Fibroblast of skin of right quadriceps (primary cell): ENCODE results near the gene ENGASE.
"Not testable (repeated sequence)": the region's sequence is repeated elsewhere in the genome, so short reads cannot be mapped to it uniquely, and the experiment has no call there.

Experiments
- DNase-seq: peaks from one replicate; pipeline ENCODE4 v3.0.0-alpha.2; 2013

Gene ENGASE

DNA sequence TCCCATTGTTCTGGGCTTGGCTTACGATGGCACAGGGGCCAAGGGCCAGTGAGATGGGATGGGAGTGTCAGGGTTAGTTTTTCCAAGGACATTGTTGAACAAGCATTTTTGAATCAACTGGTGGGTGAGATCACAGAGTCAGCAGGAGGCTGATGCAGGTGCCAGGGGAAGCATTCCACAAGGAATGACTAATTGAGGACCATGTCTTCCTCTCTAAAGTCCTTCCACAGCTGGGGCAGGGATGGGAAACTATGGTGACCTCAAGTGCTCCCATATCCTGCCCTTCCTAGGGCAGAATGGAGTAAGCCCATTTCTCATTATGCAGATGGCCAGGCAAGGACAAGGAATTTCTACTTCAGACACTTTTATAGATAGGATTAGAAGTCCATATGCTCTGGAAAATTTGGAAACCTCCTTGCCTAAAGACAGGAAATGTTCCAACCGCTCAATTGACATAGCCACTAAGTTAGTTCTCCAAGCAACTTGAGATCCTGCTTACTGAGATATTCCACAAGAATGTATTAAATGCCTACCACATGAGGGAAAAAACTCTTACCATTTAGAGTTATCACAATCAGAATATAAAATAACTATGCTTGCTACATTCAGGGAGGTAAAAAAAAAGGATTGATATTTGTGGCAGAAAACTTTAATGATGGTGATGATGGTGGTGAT is 21.2 kb upstream of the ENGASE start:
- DNase-seq = peak; percentile 21

DNA sequence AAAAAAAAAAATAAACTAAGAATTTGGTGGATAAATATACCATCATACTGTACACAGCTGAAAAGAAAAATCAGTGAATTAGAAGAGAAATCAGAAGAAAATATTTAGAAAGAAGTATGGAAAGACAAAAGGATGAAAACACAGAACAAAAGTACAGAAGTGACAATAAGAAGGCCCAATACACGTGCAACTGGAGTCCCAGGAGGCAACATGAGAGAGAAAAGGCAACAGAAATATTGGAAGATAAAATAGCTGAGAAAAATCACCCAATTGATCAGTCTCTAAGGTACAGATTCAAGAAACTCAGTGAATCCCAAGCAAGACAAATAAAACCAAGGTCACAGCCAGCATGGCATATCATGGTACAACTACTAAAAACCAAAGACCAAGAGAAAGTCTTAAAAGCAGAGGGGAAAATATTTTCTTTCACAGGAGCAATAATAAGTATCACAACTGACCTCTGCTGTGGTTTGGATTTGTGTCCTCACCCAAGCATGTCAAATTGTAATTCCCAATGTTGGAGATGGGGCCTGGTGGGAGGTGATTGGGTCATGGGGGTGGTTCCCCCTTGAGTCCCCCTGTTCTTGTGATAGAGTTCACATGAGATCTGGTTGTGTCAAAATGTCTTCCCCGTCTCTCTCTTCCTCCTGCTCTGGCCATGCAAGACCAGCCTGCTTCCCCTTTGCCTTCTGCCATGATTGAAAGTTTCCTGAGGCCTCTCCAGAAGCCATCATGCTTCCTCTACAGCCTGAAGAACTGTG is 20.2 kb upstream of the ENGASE start:
- DNase-seq = no peak

DNA sequence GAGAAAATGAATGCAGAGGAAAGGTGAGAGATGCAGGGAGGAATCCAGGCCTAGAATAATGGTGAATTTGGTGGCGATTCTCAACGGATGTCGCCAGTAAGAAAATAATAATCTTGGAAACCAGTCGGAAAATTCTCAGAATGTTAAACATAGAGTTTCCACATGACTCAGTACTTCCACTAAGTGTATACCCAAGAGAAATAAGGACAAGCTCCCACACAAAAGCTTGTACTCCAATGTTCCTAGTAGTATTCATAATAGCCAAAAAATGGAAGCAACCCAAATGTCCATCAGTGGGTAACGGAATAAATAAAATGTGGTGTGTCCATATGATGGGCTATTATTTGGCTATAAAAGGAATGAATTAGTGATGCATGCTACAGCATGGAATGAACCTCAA is 19.4 kb upstream of the ENGASE start:
- no peak for DNase-seq

DNA sequence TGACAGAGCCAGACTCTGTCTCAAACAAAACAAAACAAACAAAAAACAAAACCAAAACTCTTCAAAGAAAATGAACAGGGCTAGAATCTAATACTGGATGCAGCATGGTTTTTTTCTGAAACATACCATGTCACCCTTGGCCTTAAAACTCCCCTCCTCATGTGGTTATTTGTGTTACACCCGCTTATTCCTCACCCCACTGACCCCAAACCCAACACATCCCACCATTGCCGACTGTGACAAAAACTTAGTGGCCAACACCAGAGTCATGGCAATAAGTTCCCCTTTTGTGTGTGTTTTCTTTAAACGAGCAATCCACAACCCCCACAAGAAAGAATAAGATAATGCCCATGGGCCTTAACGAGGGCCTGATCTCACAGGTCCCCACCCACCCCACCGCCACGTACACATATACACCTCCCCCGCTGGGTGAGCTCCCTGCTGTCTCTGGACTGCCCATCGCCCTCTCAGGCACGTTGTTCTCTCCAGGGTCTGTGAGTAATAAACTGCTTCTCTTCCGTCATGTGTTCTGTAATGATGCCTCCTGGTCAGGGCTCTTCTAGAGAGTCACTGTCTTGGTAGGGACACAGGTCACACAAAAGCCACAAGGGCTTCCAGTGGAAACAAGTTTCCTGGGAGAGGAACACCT is 16.8 kb upstream of the ENGASE start:
- DNase-seq = no peak

DNA sequence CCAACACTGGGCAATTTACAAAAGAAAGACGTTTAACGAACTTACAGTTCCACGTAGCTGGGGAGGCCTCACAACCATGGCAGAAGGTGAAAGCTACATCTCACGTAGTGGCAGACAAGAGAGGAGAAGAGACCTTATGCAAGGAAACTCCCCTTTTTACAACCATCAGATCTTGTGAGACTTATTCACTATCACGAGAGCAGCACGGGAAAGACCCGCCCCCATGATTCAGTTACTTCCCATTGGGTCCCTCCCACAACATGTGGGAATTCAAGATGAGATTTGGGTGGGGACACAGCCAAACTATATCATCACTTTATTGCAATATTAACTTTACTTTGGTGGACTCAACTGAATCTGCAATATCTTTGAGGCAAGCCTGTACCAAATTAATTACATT is 11.9 kb upstream of the ENGASE start:
- no peak for DNase-seq

DNA sequence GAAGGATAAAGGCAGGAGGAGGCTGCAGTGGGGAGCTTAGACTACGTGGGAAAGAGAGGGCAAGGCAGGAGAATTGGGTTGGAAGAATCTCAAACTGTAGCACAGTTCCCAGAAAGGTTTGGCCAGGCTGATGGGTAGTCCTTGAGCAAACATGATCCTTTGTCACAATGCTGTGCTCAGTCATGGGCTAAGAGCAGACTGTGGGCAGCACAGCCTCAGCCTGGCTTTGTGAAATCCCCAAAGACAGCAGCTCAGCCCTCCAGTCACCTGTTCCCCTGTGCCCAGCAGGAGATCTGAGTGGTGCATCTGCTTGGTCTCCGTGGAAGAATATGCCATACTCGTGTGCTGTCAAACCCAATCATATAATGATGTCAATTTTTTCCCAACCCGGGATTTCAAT is 10.6 kb upstream of the ENGASE start:
- no peak for DNase-seq

DNA sequence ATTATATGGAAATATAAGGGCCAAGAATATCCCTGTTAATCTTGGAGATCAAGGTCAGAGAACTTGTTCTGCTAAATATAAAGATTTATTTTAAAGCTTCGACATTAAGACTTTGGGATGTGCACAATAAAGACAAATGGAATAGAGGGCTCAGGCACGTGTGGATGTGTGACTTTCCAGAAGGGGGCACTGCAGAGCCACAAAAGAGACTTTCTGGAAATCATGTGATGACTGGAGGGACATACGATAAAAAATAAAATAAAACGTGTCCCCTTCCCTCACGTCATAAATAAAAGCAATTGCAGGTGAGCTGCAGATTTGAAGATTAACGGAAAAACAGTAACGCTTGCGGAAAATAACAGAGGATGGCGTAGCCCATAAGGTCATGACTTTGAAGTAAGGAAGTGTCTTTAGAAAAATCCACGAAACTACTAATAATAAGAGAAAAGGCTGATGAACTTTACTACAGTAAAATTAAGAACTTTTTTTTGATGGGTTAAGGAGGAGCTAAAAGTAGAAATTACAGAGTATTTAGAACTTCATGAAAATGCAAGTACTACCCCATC is 9.4 kb upstream of the ENGASE start:
- DNase-seq = no peak

DNA sequence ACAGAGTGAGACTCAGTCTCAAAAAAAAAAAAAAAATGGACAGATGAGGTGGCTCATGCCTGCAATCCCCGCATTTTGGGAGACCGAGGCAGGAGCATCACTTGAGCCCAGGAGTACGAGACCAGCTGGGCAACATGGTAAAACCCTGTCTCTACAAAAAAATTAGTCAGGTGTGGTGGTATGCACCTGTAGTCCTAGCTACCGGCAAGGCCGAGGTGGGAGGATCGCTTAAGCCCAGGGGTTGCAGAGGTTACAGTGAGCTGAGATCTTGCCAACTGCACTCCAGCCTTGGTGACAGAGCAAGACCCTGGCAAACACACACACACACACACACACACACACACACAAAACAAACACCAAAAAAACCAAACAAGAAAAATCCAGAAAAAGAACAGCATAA is 7.7 kb upstream of the ENGASE start:
- DNase-seq = no peak

DNA sequence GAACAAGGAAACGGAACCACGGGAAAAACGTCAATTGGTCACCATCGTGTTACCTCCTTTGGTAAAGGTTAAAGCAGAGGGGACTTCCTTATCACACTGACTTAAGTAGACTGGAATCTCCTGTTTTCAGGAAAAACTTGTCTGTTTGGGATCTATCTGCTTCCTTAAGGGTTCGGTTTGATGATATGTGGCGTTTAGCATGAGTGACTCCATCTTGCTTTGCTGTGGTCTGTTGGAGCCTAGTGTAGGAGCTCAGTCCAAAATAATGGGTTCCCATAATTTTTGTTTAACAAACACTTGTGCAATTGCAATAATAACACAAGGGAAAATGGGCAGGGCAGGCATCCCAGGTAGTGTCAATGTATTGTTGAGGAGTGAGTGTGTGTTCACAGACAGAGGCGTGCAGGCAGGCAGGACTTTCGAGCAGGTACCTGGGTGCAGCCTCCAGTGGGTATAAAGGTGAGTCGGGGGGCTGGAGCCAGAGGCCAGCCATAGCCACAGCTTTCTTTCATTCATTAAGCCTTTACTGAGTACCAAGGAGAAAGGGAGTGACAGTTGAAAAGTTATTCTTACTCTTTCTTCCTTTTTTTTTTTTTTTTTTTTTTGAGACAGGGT is 4.3 kb upstream of the ENGASE start:
- DNase-seq = no peak

DNA sequence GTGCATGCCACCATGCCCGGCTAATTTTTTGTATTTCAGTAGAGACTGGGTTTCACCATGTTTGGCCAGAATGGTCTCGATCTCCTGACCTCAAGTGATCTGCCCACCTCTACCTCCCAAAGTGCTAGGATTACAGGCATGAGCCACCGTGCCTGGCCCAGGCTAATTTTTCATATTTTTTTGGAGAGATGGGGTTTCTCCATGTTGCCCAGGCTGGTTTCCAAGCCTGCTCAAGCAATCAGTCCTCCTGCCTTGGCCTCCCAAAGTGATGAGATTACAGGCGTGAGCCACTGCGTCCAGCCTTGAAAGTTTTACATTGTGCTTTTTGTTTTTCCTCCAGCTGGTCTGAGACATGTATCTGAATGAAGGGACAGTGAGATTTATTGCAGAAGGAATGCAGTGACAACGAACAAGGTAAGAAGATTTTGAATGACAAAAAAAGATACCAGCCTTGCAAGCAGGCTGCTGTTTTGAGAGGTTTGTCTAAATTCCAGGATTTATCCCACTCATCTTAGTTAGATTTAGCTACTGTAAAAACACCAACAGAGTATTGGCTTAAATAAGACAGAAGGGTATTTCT is 3.4 kb upstream of the ENGASE start:
- no peak for DNase-seq

DNA sequence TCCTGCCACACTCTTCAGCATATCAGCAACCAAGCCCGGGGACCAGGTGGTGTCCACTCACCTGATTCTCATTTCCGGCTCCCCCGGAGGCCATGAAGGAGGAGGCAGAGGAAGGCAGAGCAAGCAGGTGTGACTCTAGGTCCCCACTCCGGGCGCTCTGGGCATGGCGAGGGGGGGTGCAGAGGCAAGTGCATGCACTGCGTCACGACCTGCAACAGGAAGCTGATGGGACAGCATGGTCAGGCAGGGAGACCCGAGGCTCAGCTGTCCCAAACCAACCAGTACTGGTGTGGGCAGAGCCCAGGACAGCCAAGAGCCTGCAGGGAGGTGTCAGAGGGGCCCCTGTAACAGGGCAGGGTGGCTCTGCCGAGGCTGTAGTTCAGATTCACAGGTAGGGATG is 2.1 kb upstream of the ENGASE start:
- no peak for DNase-seq

DNA sequence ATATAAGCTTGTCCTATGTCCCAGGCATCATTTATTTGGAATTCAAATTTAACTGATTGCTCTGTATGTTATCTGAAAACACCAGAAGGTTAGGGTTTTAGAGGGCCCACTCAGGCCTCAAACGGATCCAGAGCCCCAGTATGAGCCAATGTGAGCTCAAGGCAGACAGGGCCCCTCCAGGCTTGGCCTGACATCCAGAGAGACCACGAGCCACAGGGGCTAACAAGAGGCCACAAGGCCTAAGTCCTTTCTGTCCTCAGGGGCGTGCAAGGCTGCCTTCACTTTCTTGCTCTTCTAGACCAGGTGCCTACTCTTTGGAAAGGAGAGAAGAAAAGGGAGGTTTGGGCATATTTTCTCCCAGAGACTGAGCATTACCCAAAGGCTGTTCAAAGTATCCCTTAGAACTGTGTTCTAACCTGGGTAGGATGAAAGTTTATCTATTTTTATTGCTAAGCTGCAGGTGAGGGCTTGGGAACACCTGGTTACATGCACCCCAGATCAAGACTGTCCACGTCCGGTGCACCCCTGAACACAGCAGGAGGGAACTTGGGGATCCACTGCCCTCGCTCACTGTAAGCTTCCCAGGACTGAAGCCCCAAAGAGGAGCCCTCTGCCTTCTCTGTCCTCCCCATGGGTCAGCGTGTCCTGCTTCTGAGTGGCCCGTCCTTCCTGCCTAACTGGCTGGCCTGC is 1.5 kb upstream of the ENGASE start:
- no peak for DNase-seq

DNA sequence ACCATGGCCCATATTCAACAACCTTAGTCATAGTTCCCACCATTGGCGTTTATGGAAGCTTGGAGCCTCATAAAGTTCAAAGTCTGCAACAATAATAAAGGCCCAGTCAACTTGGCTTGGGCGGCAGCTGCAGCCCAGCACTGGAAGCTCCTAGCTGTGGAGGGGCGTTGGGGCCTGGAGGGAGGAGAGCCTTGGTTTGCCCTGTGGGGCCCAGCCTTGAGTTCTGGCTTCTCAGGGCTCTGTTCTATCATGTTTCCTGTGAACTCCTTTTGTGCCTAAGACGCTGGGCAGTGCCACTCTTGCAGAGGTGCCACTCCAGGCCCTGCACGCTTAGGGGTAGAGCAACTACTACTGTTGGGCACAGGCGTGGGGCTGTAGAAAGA is 927 bp upstream of the ENGASE start:
- no peak for DNase-seq

DNA sequence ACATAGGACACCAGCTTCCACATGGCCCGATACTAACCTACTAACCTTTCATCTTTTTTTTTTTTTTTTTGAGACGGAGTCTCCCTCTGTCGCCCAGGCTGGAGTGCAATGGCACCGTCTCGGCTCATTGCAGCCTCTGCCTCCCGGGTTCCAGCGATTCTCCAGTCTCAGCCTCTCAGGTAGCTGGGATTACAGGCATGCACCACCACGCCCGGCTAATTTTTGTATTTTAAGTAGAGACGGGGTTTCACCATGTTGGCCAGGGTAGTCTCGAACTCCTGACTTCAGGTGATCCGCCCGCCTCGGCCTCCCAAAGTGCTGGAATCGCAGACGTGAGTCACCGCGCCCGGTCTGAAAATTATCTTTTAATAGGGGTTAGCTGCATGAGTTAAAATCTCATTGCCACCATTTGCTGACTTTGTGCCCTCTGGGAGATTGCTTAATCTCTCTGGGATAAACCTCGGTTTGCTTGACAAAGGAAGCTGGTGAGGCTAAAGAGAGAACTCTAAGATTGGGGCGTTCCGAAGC is 439 bp upstream of the ENGASE start:
- not testable (repeated sequence) for DNase-seq

DNA sequence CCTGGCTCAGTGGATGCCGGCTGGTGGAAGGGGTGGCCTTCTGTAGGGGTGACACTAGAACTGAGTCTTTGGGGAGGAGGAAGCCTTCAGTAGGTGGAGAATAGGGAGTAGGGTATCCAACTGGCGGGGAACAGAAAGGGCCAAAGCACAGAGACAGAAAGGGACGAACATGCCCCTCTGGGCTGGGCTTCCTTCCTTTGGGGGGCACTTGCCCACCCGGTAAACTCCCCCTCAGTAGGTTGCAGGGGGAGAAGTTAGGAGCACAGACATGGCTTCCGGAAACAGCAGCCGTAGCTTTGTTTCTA is 774 bp downstream of the ENGASE start:
- no peak for DNase-seq

DNA sequence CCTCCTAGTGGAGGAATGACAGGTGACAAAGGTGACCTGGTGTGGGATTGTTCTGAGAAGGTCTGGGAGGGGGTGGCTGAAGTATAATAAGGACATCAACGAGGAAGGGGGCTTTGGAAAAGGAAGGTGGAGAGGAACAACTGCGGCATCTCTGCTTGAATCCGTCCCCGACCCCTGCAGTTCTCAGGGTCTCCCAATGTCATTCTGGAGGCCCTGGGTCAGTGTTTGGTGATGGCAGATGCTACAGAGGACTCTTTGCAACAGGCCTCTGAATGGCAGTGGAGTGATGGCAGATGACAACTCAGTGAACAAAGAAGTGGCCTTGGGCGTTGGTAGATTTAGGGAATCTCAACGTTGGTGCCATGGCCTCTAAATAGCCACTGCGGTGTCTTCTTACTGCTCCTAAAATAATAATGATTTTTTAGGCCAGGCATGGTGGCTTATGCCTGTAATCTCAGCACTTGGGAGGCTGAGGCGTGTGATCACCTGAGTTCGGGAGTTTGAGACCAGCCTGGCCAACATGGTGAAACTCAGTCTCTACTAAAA is 1.3 kb downstream of the ENGASE start:
- no peak for DNase-seq

DNA sequence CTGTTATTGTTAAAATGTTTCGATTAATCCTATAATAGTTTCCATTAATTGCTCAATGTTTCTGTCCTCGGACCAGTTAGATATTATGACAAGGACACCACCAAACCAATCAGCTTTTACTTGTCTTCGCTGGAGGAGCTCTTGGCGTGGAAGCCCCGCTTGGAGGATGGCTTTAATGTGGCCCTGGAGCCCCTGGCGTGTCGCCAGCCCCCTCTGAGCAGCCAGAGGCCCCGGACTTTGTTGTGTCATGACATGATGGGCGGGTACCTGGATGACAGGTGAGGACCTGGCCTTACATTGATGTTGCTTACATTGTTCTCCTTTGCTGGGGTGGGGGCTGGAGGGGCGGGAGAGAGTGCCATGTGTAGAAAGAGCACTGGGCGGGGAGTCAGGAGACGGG is 3.0 kb downstream of the ENGASE start:
- DNase-seq = no peak

DNA sequence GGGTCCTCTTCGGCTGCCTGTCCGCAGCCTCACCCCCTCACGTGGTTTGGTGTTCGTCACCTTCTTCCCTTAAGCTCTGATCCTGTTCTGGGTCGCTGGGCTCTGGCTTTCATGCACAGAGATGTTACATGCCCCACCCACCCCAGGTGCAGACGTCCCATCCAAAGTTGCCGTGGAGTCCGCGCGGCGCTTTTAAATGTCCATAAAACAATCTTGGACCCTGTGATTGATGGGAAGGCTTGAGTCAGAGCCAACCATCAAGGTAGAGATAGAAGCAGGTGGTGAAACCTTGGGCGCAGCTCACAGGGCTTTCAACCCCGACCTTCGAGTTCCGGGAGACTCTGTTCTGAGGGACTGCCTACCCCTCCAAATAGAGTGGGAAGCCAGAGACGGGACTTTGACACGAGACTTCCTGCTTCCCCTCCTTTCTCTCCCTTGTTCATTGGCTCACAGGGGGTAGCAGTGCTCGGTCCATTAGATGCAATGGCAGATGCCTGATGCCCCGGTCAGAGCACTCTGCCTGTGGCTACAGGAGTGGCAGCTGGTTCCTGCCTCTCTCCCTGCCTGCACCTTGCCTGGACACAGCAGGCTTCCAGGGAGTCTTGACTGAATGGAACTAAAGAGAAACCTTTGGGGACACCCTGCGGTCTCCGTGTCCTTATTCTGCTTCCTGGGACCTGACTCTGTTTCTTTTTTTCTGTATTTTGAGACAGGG is 4.0 kb downstream of the ENGASE start:
- DNase-seq = no peak

DNA sequence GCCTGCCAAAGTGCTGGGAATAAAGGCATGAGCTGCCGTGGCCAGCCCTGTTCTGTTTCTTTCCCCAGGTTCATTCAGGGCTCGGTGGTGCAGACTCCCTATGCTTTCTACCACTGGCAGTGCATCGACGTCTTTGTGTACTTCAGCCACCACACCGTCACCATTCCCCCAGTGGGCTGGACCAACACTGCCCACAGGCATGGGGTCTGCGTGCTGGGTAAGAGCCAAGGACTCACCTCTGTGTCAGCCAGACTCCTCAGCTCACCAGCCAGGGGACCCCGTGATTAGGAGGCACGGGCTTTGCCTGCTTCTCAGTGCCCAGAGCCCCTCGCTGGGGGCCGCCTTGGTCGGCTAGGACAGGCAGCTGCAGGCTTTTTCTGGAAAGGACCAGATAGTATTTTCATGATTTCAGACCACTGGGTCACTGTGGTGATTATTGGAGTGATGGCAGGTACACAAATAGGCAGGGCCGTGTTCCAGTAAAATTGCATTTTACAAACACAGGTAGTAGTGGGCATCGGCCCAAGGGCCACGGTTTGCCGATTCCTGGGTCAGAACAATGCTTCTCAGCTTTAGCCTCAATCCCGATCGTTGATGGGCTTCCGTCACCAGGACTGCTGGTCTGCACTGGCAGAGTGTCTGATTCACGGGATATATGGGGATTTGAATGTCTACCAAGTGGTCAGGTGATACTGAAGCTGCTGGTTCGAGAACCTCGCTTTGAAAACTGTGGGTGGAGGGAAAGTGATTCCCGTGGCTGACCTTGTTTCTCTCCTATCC is 5.0 kb downstream of the ENGASE start:
- DNase-seq = no peak

DNA sequence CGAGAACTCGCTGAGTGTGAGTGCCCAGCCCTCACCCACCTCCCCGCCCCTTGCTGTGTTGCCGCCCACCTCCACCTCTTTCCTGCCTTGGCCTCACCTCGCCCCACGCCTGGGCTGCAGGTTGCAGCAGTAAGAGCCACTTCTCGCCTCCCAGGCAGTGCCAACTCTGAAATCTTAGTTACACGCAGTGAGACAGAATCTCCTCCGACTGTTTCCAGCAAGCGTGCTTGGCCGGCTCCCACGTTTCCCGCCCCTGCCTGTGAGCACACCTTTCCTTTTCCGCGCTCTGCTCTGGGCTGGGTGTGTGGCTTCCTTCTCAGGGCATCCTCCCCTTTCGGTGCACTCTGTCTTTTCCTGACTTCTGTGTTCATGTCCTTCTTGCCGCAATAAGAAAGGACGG is 5.7 kb downstream of the ENGASE start:
- no peak for DNase-seq
